HG02623 (cell line): Measurements from ENCODE around the gene ZNF138.

Source experiments
- ATAC-seq: cut with Tn5 transposase; IDR thresholded peaks from one replicate; pipeline ENCODE4 v1.9.1; 2021; ENCODE audit warnings: moderate library complexity; ENCODE audit not compliant: unreplicated experiment

The ZNF138 gene

GRCh38 chr7:64875258-64875657, 81.0 kb downstream of the ZNF138 start:
- ATAC-seq = no peak

DNA sequence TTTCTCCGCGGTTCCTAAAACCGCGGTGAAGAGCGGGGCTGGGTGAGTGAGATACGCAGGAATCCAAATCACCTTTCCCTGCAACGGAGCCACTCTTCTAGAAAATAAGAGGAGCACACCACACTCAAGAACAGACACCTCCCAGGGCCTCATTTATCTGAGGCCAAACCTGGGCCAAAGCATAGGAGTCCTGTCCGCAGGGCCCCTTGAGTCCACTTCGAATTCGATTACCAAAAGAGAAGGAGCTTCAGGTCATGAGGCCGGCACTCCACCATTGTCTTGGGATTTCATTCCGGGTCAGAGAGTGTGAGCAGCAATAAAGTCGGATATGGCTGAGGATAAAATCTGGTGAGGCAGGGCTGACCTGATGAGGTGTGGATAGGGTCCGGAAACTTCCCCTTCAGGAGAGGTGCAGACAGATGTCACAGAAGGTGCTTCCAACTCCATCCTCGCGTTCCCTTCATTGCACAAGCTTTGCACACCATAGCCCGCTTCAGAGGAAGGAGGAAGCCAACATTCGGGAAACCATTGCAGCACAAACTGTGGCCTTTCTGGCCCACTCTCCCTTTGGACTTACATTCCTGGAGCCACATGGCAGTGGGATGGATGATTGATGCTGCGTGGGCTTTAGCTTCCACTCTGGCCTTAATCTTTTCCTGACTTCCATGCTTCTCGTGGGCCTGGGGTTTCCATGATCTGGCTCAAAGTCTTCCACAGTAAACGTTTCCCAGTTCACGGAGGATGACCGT, 81.6 kb downstream of the ZNF138 start:
- no peak for ATAC-seq

DNA sequence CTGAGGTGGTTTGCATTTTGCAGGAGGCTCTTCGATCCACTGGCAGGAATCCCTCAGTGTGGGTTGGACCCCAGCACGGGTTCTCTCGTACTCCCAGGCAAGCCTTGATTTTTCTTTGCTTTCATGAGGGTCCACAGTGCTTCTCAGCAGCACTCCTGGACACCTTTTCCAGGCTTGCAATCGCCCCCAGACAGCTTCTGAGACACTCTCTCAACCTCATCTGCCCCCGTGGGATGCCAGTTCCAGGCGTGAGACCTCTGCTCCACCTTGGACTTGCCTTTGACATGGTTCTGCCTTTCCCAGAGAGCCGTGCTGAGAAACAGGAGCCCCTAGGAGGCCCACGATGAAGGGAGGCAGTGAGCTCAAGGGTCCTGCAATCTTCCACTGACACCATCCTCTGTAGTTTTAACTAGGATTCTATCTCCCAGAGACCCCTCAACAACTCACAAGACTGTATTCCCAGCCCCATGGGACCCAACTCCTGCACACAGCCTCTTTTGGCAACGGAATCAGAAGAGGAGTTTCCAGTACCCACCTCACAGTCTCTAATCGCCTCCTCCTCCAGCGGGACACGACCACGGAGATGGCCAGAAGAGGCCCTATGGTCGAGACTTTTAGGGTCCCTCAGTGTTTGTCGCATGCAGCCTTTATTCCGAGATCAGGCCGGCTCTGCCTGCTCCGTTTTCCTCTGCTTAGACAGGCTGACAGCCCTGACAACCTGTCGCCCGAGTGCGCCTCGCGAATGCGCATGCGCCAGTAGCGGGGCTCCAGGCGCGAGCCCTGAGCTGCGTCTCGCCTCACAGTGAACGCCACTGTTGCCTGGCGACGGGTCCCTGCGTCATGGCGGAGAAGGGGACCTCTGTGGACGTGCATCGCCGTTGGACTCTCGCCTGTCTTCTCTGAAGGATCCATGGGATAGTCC, 82.8 kb downstream of the ZNF138 start:
- no peak for ATAC-seq

DNA sequence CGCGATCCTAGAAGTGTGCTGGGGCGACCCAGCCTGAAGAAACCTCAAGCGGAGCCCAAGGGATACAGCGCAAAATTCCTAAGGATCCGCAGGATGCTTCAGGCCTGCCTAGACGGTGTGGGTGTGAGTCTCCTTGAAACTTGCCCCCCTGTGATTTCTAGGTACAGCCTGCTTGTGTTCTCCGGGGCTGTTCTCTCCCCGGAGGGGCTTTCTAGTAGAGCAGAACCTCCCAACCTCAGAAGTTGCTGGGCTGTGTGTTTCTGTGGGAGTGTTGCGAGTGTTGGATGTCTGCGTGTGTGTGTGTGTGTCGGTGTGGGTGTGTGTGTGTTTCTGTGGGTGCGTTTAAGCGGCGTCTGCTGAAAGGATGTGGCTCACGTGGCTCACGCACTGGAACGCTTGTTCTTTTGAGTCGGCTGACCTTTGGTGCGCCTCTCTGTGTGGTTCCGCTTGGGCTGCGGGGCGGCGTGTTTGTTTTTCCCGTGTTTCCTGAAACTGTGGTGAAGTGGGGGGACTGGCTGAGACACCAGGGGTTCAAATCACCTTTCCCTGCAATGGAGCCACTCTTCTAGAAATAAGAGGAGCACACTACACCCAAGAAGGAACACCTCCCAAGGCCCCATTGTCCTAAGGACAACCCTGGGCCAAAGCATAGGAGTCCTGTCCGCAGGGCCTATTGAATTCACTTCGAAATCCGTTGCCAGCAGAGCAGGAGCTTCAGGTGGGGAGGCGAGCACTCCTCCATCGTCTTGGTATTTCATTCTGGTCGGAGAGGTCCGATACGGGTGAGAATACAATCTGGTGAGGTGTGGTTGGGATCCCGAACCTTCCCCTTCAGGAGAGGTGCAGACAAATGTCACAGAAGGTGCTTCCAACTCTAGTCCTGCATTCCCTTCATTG, 83.7 kb downstream of the ZNF138 start:
- no peak for ATAC-seq

- ATAC-seq = no peak
Measured at GRCh38 chr7:64878684-64879083, 84.5 kb downstream of the ZNF138 start.

- no peak for ATAC-seq
Measured at GRCh38 chr7:64879086-64879730, 85.0 kb downstream of the ZNF138 start.

- ATAC-seq = no peak
Measured at GRCh38 chr7:64879800-64880199, 85.6 kb downstream of the ZNF138 start.

- no peak for ATAC-seq
Measured at GRCh38 chr7:64880322-64881297, 86.4 kb downstream of the ZNF138 start.

- no peak for ATAC-seq
Measured at GRCh38 chr7:64881461-64882287, 87.4 kb downstream of the ZNF138 start.

DNA sequence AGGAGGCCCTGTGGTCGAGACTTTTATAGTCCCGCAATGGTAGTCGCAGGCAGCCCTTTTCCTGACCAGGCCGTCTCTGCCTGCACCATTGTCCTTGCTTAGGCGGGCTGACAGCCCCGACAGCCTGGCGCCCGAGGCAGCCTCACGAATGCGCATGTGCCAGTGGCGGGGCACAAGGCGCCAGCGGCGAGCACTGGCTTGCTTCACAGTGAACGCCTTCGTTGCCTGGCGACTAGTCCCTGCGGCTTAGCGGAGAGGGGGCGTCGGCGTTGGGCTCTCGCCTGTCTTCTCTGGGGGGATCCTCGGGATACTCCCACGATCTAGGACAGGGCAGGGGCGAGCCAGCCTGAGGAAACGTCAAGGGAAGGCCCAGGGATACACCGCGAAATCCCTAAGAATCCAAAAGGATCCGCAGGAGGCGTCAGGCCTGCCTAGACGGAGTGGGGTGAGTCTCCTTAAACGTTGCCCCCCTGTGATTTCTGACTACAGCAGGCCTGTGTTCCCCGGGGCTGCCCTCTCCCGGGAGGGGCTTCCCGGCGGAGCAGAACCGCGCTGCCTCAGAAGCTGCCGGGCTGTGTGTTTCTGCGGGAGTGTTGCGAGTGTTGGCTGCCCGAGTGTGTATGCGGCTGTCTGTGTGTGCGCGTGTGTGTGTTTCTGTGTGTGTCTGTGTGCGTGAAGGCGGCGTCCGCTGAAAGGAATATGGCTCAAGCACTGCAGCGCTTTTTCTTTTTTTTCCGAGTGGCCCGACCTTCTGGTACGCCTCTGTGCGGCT, 88.3 kb downstream of the ZNF138 start:
- no peak for ATAC-seq
